Endodermal cell (in vitro differentiated cells): ENCODE measurements around the gene LRRC27. TPM values are rescaled to one million over a fixed set of nuclear protein-coding genes. Genes with fewer than 3 reads are reported as not detected.
"Not testable (repeated sequence)": the region's sequence is repeated elsewhere in the genome, so short reads cannot be mapped to it uniquely, and the experiment has no call there.

Source experiments
- DNase-seq: peaks from one replicate; pipeline ENCODE4 v3.0.0-alpha.2; 2017
- H3K27ac ChIP-seq: 2 replicates; pipeline ENCODE4 v1.5.1; 2013; ENCODE audit warnings: mild to moderate bottlenecking, low read depth, low read length, moderate library complexity
- H3K27me3 ChIP-seq: 2 replicates; pipeline ENCODE4 v1.6.1; 2013; ENCODE audit warnings: mild to moderate bottlenecking, low read length, moderate library complexity; ENCODE audit not compliant: insufficient read depth, control insufficient read depth, poor library complexity, severe bottlenecking
- H3K36me3 ChIP-seq: 2 replicates; pipeline ENCODE4 v1.7.0; 2013; ENCODE audit warnings: mild to moderate bottlenecking, low read length, moderate library complexity; ENCODE audit not compliant: control insufficient read depth, insufficient read depth
- H3K4me1 ChIP-seq: one replicate; pipeline ENCODE4 v1.7.0; 2013; ENCODE audit warnings: low read length; ENCODE audit not compliant: control insufficient read depth, insufficient read depth
- H3K4me3 ChIP-seq: 2 replicates; pipeline ENCODE4 v1.5.1; 2013; ENCODE audit warnings: mild to moderate bottlenecking, low read length, moderate library complexity
- H3K9ac ChIP-seq: 2 replicates; pipeline ENCODE4 v1.6.1; 2013; ENCODE audit warnings: mild to moderate bottlenecking, low read length, moderate library complexity; ENCODE audit not compliant: poor library complexity, severe bottlenecking; ENCODE audit errors: extremely low read depth
- H3K9me3 ChIP-seq: 2 replicates; pipeline ENCODE4 v1.6.1; 2013; ENCODE audit warnings: mild to moderate bottlenecking, low read length, moderate library complexity; ENCODE audit not compliant: control insufficient read depth
- H3K27ac Mint-ChIP-seq: 2 replicates; pipeline ENCODE4 v1.8.0; 2020; ENCODE audit warnings: mixed read lengths
- H3K27me3 Mint-ChIP-seq: 2 replicates; pipeline ENCODE4 v1.8.0; 2021; ENCODE audit warnings: mild to moderate bottlenecking, mixed read lengths; ENCODE audit not compliant: insufficient read depth
- H3K36me3 Mint-ChIP-seq: 2 replicates; pipeline ENCODE4 v1.8.0; 2020; ENCODE audit warnings: low read depth, mixed read lengths
- H3K4me1 Mint-ChIP-seq: 2 replicates; pipeline ENCODE4 v1.8.0; 2020; ENCODE audit warnings: mixed read lengths
- H3K4me3 Mint-ChIP-seq: 2 replicates; pipeline ENCODE4 v1.8.0; 2020; ENCODE audit warnings: mild to moderate bottlenecking, moderate library complexity, mixed read lengths
- H3K9me3 Mint-ChIP-seq: 2 replicates; pipeline ENCODE4 v1.8.0; 2020; ENCODE audit warnings: mild to moderate bottlenecking, mixed read lengths
- CTCF ChIP-seq: fragments of 200-600 bp; sonication (generic); conservative IDR thresholded peaks from 2 replicates; pipeline ENCODE4 v1.5.0; 2021; ENCODE audit warnings: antibody characterized with exemption, mild to moderate bottlenecking
- WGBS, 2 experiments: methylation state at CpG; one replicate each; pipeline versions ENCODE4 v1.1.5 to v1.1.7; 2013; ENCODE audit warnings: missing lambda C conversion rate in 2 of 2, mixed read lengths in 1 of 2; ENCODE audit not compliant: insufficient coverage in 1 of 2, insufficient read length in 1 of 2; 5-methylcytosine and 5-hydroxymethylcytosine counted together
- total RNA-seq, 2 donors: library from RNA; stranded (reverse); fragmentation: NEBNext Ultra II Directional in 1 of 2; extraction: Animal tissue kit (Norgen Biotek cat#: 25700) in 1 of 2; gene quantifications; 2 replicates in 1 of 2; 3 replicates in 1 of 2; pipeline ENCODE4 v1.2.1, GENCODE V29; 2021

LRRC27 gene
- total RNA-seq, 2 donors from 2014 or later, result 10.3 to 14.6 TPM

GRCh38 chr10:132293813-132294520 lies 38.0 kb upstream of the LRRC27 start:
- Histone ChIP-seq H3K9me3 (no peaks in the 10 kb centered on the region), H3K27me3 (no peaks in the 10 kb centered on the region), H3K4me1 (no peaks in the 10 kb centered on the region), H3K4me3 (no peak overlapping the region), H3K36me3 (no peaks in the 10 kb centered on the region), H3K9ac (no peak overlapping the region), H3K27ac (no peak overlapping the region)
- H3K27ac Mint-ChIP-seq, result no peak overlapping the region
- 76 to 85% methylated on average over 19 to 25 of the region's 25 CpGs for WGBS, 2 experiments
- H3K9me3 Mint-ChIP-seq, result no peaks in the 10 kb centered on the region
- no peaks in the 10 kb centered on the region for H3K36me3 Mint-ChIP-seq
- no peaks in the 10 kb centered on the region for H3K27me3 Mint-ChIP-seq
- DNase-seq, result peak; percentile 51
- TF ChIP-seq CTCF, result no peak
- H3K4me1 Mint-ChIP-seq, result no peaks in the 10 kb centered on the region
- no peak overlapping the region for H3K4me3 Mint-ChIP-seq

GRCh38 chr10:132294561-132295318 lies 37.3 kb upstream of the LRRC27 start:
- H3K9ac ChIP-seq, result no peak overlapping the region
- H3K9me3 ChIP-seq, result no peaks in the 10 kb centered on the region
- WGBS, 2 experiments, result 80 to 87% methylated on average over 16 to 23 of the region's 23 CpGs
- peak; percentile 90 for DNase-seq
- H3K27ac ChIP-seq, result no peak overlapping the region
- Mint-ChIP-seq H3K27ac (no peak overlapping the region), H3K27me3 (no peaks in the 10 kb centered on the region), H3K36me3 (no peaks in the 10 kb centered on the region), H3K9me3 (no peaks in the 10 kb centered on the region), H3K4me1 (no peaks in the 10 kb centered on the region), H3K4me3 (no peak overlapping the region)
- no peaks in the 10 kb centered on the region for H3K27me3 ChIP-seq
- no peaks in the 10 kb centered on the region for H3K4me1 ChIP-seq
- no peak overlapping the region for H3K4me3 ChIP-seq
- no peaks in the 10 kb centered on the region for H3K36me3 ChIP-seq
- no peak for TF ChIP-seq CTCF

- not testable (repeated sequence) for H3K27ac Mint-ChIP-seq, H3K4me3 ChIP-seq, H3K27ac ChIP-seq, H3K36me3 ChIP-seq, H3K36me3 Mint-ChIP-seq, H3K9me3 Mint-ChIP-seq, H3K27me3 Mint-ChIP-seq, H3K4me1 ChIP-seq, DNase-seq, H3K4me3 Mint-ChIP-seq, H3K9ac ChIP-seq, H3K9me3 ChIP-seq, H3K27me3 ChIP-seq, H3K4me1 Mint-ChIP-seq
- 88 to 90% methylated on average over 20 to 23 of the region's 23 CpGs for WGBS, 2 experiments
Measured at GRCh38 chr10:132295481-132295880, 36.5 kb upstream of the LRRC27 start.
